HG02588 (cell line): Measurements from ENCODE around the gene POLR2J2.
"Not testable (repeated sequence)": the region's sequence is repeated elsewhere in the genome, so short reads cannot be mapped to it uniquely, and the experiment has no call there.

Experiments
- ATAC-seq: cut with Tn5 transposase; IDR thresholded peaks from one replicate; pipeline ENCODE4 v1.9.1; 2021; ENCODE audit warnings: mild to moderate bottlenecking, moderate library complexity; ENCODE audit not compliant: unreplicated experiment

Gene POLR2J2

GRCh38 chr7:102671166-102671955, at the start of gene POLR2J2:
TSS of gene POLR2J2 (minus strand) at chr7:102671663. CDS start at chr7:102671601, 62 bp downstream.
- ATAC-seq, result peak; percentile 64

GRCh38 chr7:102718491-102718890, 47.0 kb upstream of the POLR2J2 start:
- not testable (repeated sequence) for ATAC-seq

GRCh38 chr7:102715718-102716117, 44.3 kb upstream of the POLR2J2 start:
- ATAC-seq, result not testable (repeated sequence)

GRCh38 chr7:102714774-102715522, 43.5 kb upstream of the POLR2J2 start:
- ATAC-seq, result not testable (repeated sequence)

- peak; percentile 73 for ATAC-seq
Observed at GRCh38 chr7:102713691-102714080, 42.2 kb upstream of the POLR2J2 start.

GRCh38 chr7:102713011-102713690, 41.7 kb upstream of the POLR2J2 start:
- ATAC-seq, result peak; percentile 60

GRCh38 chr7:102698962-102699750, 27.7 kb upstream of the POLR2J2 start:
- ATAC-seq, result not testable (repeated sequence)

- not testable (repeated sequence) for ATAC-seq
Observed at GRCh38 chr7:102697642-102698512, 26.4 kb upstream of the POLR2J2 start.

GRCh38 chr7:102696009-102696408, 24.5 kb upstream of the POLR2J2 start:
- ATAC-seq, result not testable (repeated sequence)

- not testable (repeated sequence) for ATAC-seq
Observed at GRCh38 chr7:102695033-102695552, 23.6 kb upstream of the POLR2J2 start.

GRCh38 chr7:102694008-102694407, 22.5 kb upstream of the POLR2J2 start:
- ATAC-seq, result not testable (repeated sequence)

GRCh38 chr7:102690602-102691001, 19.1 kb upstream of the POLR2J2 start:
- ATAC-seq, result not testable (repeated sequence)

- ATAC-seq, result peak; percentile 75
Observed at GRCh38 chr7:102689436-102690282, 18.2 kb upstream of the POLR2J2 start.

GRCh38 chr7:102688299-102689036, 17.0 kb upstream of the POLR2J2 start:
- peak; percentile 78 for ATAC-seq

- not testable (repeated sequence) for ATAC-seq
Observed at GRCh38 chr7:102682560-102682959, 11.1 kb upstream of the POLR2J2 start.

GRCh38 chr7:102680780-102681179, 9.3 kb upstream of the POLR2J2 start:
- not testable (repeated sequence) for ATAC-seq

- not testable (repeated sequence) for ATAC-seq
Observed at GRCh38 chr7:102675545-102675944, 4.1 kb upstream of the POLR2J2 start.
